Colonic mucosa (tissue), 4 donors: ENCODE data around the gene ARMC3. TPM values are rescaled to one million over a fixed set of nuclear protein-coding genes. Genes with fewer than 3 reads are reported as not detected.

Source experiments
- DNase-seq: peaks from one replicate; pipeline ENCODE4 v3.0.0-alpha.2; 2020
- H3K27ac ChIP-seq: fragments of 200-600 bp; one replicate; pipeline ENCODE4 v1.8.0; 2021
- H3K27me3 ChIP-seq: fragments of 200-600 bp; one replicate; pipeline ENCODE4 v1.8.0; 2021
- H3K36me3 ChIP-seq: fragments of 200-600 bp; one replicate; pipeline ENCODE4 v1.8.0; 2021
- H3K4me1 ChIP-seq: fragments of 200-600 bp; one replicate; pipeline ENCODE4 v1.8.0; 2021; ENCODE audit warnings: mild to moderate bottlenecking
- H3K4me3 ChIP-seq: fragments of 200-600 bp; one replicate; pipeline ENCODE4 v1.8.0; 2021
- H3K9ac ChIP-seq, 2 donors: one replicate each; pipeline ENCODE4 v1.7.0; 2013; ENCODE audit warnings: control low read depth in 2 of 2, low read depth in 2 of 2, low read length in 2 of 2
- H3K9me3 ChIP-seq: fragments of 200-600 bp; one replicate; pipeline ENCODE4 v1.8.0; 2021
- intact Hi-C: fragments of 100-400 bp; cut with DNase I; formaldehyde crosslinking; loops from one replicate; pipeline ENCODE4 v1.14.1; 2022
- total RNA-seq, 2 donors: library from RNA; stranded (reverse); fragmentation: NEBNext Ultra II Directional in 1 of 2; extraction: Animal tissue kit (Norgen Biotek cat#: 25700) in 1 of 2; gene quantifications; one replicate each; pipeline ENCODE4 v1.2.1, GENCODE V29; 2021
- TF ChIP-seq, protein P1 (sequence below): fragments of 200-600 bp; IDR thresholded peaks from one replicate; pipeline ENCODE4 v1.8.0; 2022; ENCODE audit warnings: antibody characterized with exemption, mild to moderate bottlenecking
- donor health status: healthy.
- donor health status: DM: no; HTN: no; CAD: no.
- donor health status: DM: no; HTN: no; CAD: no.

Gene ARMC3
- total RNA-seq, 2 donors from 2014 or later: not detected

DNA sequence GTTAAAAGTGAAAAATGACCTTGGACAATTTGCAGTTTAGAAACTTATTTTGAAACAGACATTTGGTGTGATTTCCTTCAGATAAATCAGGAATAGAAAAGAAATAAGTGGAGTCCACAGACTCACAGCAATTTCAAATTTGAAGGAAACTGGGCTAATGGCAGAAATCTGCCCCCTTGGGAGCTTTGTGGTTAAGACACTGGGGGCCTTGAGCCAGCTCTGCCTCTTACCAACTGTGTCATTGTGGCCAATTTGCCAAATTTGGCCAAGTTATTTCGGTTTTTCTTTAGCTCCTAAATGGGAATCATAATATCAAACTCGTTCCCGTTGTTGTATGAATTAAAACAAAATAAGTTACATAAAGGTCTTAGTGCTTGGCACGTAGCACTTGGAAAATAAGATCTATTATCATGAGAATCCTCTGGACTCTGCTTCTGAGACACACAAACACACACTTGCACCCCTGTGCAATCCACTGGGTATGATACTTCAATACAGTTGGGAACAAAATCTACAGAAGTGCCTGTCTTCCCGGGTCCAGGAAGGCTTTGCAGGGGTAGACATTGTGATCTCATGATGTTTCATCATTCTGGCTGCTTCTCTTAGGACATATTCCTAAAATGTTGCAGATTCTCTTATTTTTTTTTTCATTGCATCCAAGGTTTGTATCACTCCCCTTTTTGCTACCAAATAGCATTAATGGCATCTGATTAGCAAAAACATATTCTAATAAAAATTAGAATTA lies 4.9 kb downstream of the ARMC3 start:
- Histone ChIP-seq H3K27ac (no peak overlapping the region), H3K9me3 (no peaks in the 10 kb centered on the region), H3K36me3 (no peaks in the 10 kb centered on the region), H3K27me3 (no peaks in the 10 kb centered on the region), H3K4me1 (no peaks in the 10 kb centered on the region), H3K4me3 (no peak overlapping the region), H3K9ac (no peak overlapping the region)
- TF ChIP-seq, protein P1, sequence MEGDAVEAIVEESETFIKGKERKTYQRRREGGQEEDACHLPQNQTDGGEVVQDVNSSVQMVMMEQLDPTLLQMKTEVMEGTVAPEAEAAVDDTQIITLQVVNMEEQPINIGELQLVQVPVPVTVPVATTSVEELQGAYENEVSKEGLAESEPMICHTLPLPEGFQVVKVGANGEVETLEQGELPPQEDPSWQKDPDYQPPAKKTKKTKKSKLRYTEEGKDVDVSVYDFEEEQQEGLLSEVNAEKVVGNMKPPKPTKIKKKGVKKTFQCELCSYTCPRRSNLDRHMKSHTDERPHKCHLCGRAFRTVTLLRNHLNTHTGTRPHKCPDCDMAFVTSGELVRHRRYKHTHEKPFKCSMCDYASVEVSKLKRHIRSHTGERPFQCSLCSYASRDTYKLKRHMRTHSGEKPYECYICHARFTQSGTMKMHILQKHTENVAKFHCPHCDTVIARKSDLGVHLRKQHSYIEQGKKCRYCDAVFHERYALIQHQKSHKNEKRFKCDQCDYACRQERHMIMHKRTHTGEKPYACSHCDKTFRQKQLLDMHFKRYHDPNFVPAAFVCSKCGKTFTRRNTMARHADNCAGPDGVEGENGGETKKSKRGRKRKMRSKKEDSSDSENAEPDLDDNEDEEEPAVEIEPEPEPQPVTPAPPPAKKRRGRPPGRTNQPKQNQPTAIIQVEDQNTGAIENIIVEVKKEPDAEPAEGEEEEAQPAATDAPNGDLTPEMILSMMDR: no peak
- intact Hi-C loops: no loop called here
- DNase-seq: no peak

DNA sequence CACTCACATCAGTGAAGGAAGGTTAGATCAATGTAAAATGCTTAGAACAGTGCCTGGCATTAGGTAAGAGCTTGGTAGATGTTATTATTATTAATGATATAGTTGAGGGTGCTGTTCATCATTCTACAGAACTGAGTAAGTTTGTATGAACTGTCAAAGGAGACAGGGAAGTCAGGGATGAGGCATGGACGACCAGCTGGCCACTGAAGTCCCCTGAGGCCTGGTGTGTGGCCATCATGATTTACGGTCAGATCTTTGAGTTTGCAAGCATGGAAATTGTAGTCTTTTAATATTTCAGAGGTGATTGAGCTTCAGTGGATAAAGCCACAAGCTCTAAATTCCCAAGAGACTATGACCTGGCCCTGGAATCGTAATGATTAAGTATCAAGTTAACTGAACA lies 6.9 kb downstream of the ARMC3 start:
- no peak overlapping the region for H3K9ac ChIP-seq
- H3K27me3 ChIP-seq: no peaks in the 10 kb centered on the region
- H3K36me3 ChIP-seq: no peaks in the 10 kb centered on the region
- TF ChIP-seq, protein P1: no peak
- no peaks in the 10 kb centered on the region for H3K4me1 ChIP-seq
- DNase-seq: no peak
- no peak overlapping the region for H3K4me3 ChIP-seq
- H3K9me3 ChIP-seq: no peaks in the 10 kb centered on the region
- intact Hi-C loops: no loop called here
- no peak overlapping the region for H3K27ac ChIP-seq

DNA sequence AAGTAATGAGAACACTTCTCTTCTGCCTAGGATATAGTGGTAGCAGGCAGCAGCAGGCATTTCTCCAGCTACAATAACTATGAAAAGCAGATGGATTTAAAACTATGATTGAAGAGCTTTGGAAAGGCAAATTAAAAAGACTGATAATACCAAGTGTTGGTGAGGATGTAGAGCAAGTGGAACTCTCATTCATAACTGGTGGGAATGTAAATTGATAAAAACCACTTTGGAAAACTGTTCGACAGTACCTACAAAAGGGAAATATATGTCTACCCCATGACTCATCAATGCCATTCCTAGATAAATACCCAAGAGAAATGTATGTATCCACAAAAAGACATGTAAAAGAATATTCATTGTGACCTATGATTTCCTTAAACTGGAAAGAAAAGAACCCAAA lies 14.6 kb downstream of the ARMC3 start:
- Histone ChIP-seq H3K27ac (no peak overlapping the region), H3K9ac (no peak overlapping the region), H3K27me3 (no peaks in the 10 kb centered on the region), H3K9me3 (no peaks in the 10 kb centered on the region), H3K4me3 (no peak overlapping the region), H3K4me1 (no peaks in the 10 kb centered on the region), H3K36me3 (no peaks in the 10 kb centered on the region)
- DNase-seq: no peak
- TF ChIP-seq, protein P1: no peak
- intact Hi-C loops: no loop called here

DNA sequence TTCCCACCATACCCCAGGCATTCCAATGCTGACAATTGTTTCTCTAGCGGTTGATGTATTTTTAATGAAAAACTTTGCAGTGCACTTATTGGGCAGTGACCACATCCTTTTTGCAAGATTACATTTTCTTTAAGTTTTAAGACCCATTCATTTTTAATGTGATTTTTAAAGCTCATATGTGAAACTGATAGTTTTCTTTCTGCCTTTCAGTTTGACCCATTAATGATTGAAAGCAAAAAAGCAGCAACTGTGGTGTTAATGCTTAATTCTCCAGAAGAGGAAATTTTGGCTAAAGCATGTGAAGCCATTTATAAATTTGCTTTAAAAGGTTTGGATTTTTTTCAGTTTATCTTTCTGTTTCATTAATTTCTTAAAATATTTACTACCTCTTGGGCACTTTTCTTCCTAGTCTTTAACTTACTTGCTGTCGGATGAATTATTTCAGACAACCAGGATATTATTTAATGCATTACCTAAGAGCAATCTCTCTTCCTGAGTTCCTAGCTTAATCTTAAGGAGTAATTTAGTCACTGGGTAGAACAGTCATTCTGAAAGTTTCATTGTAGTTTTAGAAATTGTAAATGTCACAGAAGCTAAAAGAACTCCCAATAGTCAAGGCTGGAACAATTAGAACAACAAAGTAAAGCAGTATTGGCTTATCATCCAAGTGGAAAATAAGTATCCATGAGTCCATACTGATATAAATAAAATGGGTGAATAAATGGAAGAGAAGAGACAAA lies 18.3 kb downstream of the ARMC3 start:
- TF ChIP-seq, protein P1: no peak
- Histone ChIP-seq H3K4me1 (no peaks in the 10 kb centered on the region), H3K27me3 (no peaks in the 10 kb centered on the region), H3K36me3 (no peaks in the 10 kb centered on the region), H3K27ac (no peak overlapping the region), H3K4me3 (no peak overlapping the region), H3K9me3 (no peaks in the 10 kb centered on the region), H3K9ac (no peak overlapping the region)
- intact Hi-C loops: no loop called here
- no peak for DNase-seq

DNA sequence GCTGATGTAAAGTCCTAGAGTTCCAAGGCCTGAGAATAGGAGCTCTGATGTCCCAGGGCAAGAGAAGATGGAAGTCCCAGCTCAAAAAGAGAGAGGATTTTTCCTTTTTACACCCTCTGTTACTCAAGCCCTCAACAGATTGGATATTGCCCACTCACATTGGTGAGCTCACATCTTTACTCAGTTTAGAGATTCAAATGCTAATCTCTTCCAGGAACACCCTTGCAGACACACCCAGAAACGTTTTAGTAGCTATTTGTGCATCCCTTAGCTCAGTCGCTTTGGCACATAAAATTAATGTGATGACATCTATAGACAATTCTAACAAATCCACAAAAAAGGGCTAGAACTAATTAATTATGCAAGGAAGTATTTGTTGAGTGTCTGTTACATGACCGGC lies 27.1 kb downstream of the ARMC3 start:
- H3K9ac ChIP-seq: no peak overlapping the region
- no peaks in the 10 kb centered on the region for H3K9me3 ChIP-seq
- H3K27me3 ChIP-seq: no peaks in the 10 kb centered on the region
- no peaks in the 10 kb centered on the region for H3K36me3 ChIP-seq
- no peak overlapping the region for H3K4me3 ChIP-seq
- TF ChIP-seq, protein P1: no peak
- no peak for DNase-seq
- intact Hi-C loops: no loop called here
- H3K4me1 ChIP-seq: no peaks in the 10 kb centered on the region
- H3K27ac ChIP-seq: no peak overlapping the region
